ENCODE measurements around the gene CP.
"Not testable (repeated sequence)": the region's sequence is repeated elsewhere in the genome, so short reads cannot be mapped to it uniquely, and the experiment has no call there.

Gene CP

DNA sequence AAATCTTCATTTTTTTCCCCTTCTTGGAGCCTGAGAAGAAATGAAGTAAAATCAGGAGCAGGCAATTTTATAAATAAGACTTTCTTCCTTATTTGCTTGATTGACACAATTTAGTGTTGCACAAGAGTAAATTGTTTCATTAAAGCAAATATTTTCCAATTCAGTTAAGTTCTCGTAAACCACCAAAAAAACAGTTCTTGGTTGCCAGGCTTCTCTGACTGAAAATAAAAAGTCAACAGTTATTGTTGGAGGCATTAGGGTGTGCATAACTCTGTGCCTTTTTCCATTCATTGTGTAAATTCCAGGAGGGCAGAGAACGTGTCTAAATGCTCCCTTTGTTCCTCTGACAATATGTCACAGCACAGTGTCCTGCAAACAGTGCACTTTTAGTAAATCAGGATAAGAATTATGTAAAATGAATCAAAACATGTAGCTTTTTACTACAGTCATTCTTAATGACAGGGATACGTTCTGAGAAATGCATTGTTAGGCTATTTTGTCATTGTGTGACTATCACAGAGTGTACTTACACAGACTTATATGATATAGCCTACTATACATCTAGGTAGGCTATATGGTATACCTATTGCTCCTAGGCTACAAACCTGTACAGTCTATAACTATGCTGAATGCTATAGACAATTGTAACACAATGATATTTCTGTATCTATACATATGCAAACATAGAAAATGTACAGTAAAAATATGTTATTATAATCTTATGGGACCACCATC lies at the start of gene CP:
TSS of gene CP (minus strand) at position 47 of the 735 bp plus-strand sequence. CDS start at position 10, 37 bp downstream.
- DNase-seq = no peak

DNA sequence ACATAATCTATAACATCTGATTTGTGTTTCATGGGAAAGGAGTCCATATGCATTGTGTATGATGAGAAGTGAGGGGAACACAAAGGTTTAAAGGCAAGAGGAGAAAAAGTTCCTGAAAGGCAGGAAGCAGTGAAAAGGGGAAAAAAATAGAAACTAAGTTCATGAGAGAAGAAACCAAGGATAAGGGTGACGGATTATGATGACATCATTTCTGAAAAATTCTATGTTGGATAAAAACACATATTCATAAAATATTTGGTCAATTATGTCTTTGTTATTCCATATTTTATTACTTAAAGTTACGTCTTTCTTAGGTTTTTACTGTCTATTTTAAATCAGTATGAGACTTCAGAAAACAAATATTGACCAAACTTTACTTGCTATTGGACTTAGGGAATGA lies 48.6 kb upstream of the CP start:
- no peak for DNase-seq

DNA sequence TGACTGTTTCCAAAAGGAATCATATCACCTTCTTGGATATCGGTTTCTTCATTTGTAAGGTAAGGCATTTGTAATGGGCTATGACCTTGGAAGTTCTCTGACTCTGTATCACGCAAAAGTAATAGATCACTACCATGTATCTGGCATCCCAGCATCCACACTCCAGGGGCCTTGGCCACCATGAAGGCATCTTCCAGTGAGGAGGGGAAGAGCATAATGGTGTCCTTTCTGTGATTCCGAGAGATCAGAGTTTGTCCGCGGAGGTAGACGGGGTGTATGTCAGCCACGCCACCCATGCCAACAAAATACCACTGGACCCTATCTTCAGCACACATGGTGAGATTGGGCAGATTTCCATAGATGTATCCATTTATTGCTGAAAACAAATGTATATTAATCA lies 48.1 kb upstream of the CP start:
- no peak for DNase-seq

- no peak for DNase-seq
Measured at GRCh38 chr3:149267565-149267964, 45.9 kb upstream of the CP start.

DNA sequence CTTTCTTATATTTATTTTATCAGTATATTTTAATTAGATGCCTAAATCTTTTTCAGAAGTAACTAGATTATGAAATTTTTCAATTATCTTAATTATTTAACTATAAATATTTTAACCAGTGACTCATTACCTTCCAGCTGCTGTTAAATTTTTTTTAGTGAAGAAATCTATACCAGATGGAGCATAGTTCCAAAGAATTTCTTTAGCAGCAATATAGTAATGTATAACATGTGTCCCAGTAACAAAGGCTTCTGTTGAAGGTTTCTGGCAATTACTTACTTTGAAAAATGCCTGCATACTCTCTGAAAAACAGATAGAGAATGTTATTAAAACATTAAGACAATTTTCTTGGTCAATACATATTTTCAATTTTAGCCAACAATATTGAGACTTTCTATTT lies 45.1 kb upstream of the CP start:
- DNase-seq = no peak

GRCh38 chr3:149263856-149264255 lies 42.2 kb upstream of the CP start:
- no peak for DNase-seq

DNA sequence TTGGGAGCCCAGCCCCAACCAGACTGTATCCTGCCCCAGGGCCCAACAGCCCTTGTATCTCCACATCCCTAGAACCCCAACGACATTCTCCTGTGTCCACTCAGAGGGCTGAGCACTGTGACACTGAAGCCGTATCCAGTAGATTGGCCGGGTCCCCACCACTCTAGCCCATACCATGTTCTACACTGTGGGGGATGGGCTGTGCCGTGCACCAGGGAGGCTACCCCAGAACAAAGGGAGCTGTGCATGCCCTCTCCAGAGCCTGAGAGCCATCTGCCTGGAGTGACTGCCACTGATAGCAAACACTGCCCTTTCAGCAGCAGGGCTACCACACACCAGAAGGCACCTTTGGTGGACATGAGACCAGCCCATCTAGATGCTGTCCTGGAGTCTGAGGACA lies 37.1 kb upstream of the CP start:
- no peak for DNase-seq

DNA sequence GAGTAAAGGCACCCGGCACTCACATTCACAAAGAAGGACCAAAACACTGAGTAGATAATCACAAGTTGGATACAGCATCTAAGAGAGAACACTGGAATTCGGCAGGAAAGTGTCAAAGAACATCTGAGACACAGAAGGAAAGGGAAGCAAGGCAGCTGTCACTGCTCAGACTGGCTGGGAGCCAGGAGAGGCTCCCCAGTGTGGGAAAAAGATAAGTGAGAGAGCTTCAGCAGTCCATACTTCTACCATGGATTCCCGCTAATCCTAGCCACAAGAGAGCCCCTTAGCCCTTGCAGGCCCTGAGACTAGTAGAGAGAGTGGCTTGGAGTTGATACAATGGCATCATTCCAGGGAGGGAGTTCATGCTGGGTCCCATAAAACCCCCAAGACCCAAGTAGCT lies 36.7 kb upstream of the CP start:
- DNase-seq = no peak

DNA sequence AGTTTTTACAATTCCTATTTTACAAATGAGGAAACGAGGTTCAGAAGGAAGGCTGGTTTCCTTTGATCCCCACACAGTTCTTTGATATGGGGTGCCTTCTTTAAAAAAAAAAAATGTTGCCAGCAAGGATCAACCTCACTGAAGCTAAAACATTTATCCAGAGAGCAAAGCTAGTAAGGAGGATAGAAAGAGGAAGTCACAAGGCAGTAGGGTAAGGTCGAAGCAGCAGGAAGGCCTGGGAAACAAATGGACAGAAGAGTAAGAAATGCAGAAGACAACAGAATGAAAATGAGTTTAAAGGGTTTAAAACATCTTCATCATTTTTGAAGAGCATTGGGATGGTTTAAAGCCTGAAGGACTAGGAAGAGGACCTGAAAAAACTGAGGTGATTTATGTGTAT lies 30.6 kb upstream of the CP start:
- no peak for DNase-seq

DNA sequence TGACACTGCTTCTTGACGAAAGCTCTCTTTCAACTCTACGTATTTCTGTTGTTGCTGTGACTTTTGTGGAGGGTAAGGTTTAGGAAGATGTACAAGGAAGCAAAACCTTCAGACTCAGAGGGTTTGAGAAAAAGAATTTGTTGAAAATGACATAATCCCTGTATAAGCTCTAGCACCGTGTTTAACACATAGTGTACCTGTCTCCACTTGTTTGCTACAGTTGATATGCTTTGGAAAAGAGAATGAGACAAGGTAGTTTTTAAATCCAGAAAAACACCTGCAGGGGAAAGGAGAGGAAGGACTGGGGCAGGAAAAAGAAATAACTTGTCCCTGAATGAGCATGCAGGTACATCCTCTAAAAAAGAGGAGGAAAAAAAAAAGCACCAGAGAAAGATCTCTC lies 29.6 kb upstream of the CP start:
- DNase-seq = no peak

DNA sequence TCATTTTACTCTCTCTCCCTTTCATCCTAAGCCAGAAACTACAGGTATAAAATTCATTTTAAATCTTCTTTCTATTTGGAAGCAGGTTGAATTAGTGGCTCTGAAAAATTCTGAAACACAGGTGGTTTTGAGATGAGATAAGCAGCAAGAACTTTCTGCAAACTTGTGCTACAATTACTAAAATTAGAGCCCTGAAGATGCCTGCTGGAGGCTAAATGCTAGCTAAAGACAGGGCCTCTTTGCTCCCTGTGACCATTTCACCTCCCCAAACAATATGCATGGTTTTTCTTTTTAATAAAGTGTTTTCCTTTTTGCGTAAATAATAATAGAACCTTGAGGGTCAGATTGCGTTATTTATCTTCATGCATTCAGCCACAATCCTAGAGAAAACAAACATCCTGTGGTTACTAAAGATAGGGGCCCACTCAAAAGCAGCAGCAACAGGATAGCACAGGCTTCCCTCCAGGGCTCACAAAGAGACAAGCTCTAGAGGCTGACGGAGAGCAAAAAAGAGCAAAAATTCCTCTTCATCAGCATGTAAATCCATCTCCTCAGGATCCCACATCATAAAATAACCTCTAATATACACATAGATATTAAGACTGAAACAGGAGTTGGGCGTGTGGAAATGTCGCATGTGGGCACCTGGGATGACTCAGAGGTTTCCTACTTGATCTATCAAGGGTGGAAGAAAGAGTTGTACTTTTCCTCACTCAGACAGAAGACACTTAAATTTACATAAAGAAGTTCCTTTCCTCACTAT lies 26.5 kb upstream of the CP start:
- no peak for DNase-seq

DNA sequence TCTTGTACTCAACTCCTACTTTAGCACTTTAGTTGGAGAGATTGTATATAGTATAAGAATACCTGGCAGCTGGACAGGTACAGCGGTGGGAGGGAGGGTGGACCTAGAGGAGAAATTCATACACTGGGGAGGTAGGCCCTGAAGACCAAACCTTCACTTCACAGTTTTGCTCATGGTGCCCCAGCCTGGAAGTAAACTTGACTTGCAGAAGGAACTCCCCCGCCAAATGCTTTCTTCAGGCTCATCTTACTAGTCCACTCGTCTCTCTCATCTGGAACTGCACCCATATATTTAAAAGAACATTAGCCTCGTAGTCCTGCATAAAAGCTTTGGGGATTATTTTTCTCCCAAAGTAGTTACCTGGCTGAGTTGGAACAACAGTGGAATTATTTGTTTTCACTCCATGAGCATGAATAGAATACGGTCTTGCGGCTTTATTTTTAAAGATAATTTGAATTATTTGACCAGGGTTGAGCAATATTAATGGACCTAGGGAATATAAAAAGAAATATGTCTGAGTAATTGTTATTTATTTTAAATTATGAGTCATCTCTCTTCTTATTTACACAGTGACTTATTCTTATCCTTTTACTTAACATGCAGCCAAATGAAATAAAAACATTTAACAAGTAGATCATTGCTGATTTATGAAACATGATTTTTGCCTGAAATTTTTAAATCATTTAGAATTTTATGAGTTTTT lies 25.5 kb upstream of the CP start:
- DNase-seq = no peak

GRCh38 chr3:149245738-149246451 lies 24.3 kb upstream of the CP start:
- DNase-seq = peak; percentile 26

DNA sequence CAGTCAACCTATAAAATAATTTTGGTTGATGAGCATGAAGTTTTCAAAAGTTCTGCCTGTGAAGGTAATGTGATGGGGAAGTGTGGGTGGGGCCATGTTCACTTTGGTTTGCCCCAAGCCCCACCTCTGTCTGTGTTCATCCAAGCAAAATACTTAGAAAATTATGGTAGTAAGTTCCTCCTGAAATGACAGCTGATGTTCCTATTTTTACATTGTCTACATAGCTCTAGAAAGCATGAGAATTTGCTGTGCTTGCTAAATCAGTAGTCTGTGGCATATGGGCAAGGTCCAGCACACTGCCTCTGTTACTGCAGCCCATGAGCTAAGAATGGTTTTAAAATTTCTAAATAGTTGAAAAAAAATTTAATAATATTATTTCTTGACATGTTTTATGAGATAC lies 21.9 kb upstream of the CP start:
- no peak for DNase-seq

DNA sequence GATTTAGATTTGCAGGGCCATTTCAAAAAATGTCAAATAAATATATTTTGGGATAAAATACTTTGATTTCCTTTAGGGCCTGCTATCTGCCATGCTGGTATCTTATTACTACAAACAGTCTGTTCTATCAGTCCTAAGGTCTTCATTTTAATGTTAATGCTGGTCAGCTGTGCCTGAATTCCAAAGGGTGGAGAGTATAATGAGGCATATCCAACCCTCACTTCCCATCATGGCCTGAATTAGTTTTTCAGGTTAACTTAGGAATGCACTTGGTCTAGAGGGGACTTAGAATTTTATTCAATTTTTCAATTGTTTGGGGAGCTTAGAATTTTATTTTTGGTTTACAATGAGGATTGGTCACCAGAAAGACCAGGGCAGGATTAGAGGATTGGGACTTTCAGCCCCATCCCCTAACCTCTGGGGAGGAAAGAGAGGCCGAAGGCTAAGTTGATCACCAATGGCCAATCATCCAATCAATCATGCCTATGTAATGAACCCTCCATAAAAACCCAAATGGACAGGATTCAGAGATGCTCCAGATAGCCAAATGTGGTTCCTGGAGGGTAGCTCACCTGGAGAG lies 17.8 kb upstream of the CP start:
- DNase-seq = no peak

DNA sequence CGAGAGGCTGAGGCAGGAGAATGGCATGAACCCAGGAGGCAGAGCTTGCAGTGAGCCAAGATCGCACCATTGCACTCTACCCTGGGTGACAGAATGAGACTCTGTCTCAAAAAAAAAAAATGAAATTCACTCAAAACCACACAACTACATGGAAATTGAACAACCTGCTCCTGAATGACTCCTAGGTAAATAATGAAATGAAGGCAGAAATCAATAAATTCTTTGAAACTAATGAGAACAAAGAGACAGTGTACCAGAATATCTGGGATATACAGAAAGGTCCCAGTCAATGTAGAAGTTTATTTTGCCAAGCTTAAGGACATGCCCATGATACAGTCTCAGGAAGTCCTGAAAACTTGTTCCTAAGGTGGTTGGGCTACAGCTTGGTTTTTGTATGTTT lies 16.6 kb upstream of the CP start:
- not testable (repeated sequence) for DNase-seq

- DNase-seq = no peak
Measured at GRCh38 chr3:149235599-149236424, 14.2 kb upstream of the CP start.

DNA sequence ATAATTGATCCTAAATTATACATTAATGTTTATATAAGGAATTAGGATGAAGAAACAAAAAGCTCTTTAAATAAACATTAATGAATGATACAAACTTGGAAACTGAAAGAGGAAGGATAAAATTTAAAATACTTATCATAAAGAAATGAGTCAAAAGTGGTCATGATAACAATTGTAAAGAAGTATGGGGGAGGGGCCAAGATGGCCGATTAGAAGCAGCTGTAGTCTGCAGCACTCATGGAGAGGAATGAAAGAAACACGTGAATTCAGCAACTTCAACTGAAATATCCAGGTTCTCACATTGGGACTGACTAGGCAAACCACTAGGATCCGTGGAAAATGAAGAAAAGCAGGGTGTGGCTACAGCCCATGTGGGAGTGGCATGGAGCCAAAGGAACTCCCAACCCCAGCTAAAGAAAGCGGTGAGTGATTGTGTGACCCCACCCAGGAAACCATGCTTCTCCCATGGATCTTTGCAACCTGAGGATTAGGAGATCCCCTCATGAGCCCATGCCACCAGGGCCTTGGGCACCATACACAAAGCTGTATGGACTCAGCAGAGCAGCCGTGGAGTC lies 13.1 kb upstream of the CP start:
- no peak for DNase-seq

DNA sequence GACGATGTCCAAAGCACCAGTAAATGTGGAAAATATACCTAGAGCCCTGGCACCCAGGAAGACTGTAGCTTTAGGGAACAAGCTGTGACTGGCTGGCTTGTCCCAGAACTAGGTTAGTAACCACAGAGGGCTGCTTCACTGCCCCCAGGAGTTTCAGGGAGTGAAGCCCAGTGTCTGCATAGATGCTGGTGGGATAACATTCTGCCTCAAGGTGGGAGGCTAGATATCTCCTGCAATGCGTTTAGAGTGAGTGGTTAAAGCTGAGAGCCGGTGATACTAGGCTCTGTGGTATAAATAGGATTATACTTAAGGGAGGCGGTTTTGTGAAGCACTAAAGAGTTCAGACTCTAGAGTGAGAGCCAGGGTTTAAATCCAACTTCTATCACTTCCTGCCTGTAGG lies 11.7 kb upstream of the CP start:
- DNase-seq = no peak

GRCh38 chr3:149231871-149232270 lies 10.2 kb upstream of the CP start:
- no peak for DNase-seq

DNA sequence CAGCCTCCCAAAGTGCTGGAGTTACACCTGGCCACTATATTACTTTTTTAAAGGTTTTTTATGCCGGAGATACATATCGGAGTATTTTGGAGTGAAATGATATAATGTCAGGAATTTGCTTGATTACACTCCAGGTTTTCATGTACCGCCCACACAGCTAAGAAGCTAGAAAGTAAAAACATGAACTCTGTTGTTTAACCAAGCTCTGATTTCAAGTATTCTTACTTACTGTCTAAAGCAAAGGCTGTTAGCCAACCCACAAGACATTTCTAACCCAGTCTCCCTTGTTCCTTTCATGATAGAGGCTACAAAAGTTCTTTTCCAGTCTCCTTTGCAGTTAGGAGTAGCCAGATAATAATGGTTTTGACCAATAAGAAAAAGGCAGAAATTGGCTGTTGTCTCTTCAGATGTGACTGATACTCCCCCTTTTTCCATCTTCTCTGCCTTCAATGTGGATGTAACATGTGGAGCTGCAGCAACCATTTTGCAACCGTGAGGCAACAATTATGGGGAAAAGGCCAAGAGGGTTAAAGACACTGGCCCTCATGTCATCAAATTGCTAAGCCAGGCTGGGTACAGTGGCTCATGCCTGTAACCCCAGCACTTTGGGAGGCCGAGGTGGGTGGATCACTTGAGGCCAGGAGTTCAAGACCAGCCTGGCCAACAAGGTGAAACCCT lies 6.1 kb upstream of the CP start:
- no peak for DNase-seq
